HG03439 (cell line): ENCODE results near the gene ZFR2.

Source experiments
- ATAC-seq: cut with Tn5 transposase; IDR thresholded peaks from one replicate; pipeline ENCODE4 v1.9.1; 2021; ENCODE audit warnings: mild to moderate bottlenecking, moderate library complexity; ENCODE audit not compliant: unreplicated experiment

Gene ZFR2

DNA sequence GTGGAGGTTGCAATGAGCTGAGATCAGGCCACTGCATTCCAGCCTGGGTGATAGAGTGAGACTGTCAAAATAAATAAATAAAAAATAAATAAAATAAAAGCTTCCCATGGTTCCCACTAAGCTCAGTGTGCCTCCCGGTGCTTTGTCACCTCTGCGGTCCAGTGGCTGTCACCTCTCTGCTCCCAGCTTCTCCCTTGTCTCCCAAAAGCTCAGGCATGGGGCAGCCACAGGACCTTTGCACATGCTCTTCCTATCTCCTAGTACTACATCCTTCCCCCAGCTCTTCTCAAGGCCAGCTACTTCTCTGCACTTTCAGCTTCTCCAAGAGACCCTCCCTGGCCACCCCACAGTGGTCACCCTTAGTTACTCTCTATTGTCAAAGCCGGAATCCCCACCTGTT, 75.0 kb downstream of the ZFR2 start:
- ATAC-seq = no peak

DNA sequence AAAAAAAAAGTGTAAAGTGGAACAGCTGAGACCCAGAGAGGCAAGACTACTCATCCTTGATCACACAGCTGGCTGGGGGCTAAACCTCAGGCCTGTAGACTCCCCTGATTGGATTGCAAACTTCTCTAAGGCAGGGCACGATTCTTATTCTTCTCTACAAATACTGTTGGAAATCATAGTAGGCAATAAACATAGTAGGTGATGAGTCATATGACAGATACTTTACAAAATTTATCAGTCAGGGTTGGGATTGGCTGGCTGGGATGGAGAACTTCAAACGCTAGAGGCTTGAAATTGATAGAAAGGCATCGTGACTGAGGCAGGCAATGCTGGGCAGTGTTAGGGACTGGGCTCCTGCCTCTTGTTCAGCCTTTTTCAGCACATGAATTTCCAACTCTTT, 76.7 kb downstream of the ZFR2 start:
- ATAC-seq = no peak

DNA sequence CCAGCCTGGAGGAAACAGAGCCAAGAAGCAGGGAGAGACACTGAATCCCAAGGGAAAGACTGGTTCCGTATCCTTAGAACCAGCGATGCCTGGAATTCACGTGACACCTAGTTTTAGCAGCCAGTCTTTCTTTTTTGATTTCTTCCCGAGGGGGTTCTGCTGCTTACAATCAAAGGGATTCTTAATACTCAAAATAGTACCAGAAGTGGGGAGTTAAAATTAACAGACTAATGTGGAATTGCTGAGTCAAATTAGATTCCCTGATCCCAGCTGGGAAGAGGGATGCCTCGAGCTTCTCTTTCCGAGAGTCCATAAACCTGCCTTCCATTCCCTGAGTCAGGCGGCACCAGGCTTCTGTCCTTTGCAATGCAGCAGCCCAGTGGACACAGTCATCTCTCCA, 77.9 kb downstream of the ZFR2 start:
- no peak for ATAC-seq

DNA sequence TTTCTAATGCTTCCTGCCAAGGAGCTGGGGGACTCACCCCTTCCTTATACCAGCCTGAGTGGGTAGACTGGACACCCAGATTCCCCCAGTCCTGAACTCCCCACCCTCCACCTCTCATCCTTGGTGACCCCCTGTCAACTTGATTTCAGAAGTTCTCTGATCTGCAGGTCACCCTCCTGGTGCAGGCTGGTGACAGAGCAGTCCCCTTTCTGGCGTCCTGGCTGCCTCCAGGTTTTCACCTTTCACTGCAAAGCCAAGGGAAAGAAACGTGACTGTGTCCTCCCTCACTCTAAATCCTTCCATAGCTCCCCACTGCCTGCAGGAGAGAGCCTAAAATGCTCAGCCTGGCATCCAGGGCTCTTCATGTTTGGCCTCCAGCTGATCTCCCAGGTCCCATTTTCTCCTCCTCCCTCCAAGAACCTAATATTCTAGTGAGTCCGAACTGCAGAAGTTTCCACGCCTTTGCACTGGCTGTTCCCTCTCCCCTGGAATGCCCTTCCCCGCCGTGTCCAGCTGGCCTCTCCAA, 78.6 kb downstream of the ZFR2 start:
- no peak for ATAC-seq

DNA sequence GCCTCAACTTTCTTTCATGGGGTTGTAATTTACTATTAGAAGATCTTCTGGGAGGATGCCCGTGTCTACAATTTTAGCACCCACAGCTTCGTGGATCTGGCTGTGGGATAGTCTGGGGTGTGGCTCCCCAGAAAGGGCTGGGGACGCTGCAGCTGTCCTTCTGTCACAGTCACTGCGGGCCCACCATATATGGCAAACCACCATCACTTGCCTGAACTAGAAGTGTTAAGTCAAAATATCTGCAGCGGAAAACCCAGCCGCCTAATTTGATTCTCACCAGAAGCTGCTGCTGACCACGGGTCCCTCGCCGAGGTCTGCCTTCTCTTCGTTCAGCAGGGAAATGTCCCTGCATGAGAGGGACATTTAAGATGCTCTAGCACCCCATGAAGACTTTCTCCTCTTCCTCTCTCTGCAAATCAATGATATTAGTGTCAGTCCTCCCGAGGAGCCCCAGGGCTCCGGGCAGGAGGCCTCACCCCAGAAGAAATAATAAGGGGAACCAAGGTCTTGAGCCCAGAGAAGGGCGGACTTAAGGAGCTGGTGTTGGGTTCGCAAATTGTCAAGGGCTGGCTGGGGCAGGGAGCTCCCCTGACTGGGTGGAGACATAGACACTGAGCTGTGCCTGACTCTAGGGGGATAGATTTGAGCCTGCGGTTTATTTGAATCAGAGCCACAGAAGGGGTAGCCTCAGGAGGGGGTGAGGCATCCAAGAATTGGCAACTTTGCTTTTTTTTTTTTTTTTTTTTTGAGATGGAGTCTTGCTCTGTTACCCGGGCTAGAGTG, 79.7 kb downstream of the ZFR2 start:
- ATAC-seq = no peak

DNA sequence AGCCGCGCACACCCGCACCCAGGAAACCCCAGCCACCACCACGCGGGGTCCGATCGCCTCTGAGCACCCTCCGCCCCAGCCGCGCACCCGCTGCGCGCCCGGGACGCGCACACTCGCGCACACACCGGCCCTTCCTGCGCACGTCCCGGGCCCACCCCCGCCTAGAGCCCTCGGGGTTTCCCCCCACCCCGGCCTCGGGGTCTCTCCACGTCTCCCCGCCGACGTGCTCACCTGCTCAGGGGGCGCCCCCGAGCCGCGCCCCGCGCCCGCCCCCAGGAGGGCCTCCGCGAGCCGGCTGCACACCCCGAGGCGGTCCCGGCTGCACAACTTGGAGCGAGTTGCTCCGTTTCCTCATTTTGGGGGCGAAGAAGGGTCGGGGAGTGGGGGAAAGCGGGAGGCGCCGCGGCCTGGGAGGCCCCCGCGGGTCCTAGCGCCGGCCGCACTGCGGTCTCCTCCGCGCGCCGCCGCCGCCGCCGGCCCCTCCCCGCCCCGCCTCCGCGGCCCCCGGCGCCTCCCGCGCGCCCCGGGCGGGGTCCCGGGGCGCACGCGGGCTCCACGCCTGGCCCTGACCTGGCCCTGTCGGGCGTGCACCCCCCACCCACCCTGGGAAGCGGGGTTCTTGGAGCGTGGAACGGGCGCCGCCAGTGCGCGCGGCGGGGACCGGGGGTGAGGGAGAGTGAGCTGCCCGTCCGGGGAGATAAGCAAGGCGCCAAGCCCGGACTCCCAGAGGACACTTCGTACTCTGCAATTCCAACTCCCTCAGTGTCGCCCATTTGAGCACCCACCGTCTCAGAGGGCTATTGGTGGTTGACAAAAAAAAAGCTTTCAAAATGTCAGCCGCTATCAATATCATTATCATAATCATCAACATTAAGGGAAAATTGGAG, 82.7 kb downstream of the ZFR2 start, which contains the start of gene MATK:
MATK (minus strand) TSS at position 444 of the 887 bp plus-strand sequence. CDS start 1,246 bp downstream, outside the sequence.
- ATAC-seq = no peak

DNA sequence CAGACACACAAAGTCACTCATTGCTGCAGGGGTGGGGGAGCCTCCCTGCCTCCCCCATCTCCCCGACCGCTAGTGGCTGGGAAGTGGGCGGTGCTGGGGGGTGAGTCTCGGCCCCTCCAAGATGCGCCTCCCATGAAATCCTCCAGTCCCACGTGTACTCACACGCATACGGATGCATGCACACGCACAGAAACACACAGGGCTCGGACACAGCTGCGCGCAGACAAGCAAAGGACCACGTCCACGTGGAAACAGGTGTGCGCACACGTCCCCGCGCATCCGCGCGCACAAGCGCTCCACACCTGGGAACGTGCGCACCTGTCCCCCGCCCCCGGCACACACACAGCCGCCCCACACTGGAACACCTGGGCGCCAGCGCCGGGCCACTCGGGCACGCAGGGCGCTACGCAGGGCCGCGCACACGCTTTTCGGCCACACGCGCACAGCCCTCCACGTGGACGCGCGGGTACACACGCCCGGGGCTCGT, 83.3 kb downstream of the ZFR2 start:
- ATAC-seq = no peak

DNA sequence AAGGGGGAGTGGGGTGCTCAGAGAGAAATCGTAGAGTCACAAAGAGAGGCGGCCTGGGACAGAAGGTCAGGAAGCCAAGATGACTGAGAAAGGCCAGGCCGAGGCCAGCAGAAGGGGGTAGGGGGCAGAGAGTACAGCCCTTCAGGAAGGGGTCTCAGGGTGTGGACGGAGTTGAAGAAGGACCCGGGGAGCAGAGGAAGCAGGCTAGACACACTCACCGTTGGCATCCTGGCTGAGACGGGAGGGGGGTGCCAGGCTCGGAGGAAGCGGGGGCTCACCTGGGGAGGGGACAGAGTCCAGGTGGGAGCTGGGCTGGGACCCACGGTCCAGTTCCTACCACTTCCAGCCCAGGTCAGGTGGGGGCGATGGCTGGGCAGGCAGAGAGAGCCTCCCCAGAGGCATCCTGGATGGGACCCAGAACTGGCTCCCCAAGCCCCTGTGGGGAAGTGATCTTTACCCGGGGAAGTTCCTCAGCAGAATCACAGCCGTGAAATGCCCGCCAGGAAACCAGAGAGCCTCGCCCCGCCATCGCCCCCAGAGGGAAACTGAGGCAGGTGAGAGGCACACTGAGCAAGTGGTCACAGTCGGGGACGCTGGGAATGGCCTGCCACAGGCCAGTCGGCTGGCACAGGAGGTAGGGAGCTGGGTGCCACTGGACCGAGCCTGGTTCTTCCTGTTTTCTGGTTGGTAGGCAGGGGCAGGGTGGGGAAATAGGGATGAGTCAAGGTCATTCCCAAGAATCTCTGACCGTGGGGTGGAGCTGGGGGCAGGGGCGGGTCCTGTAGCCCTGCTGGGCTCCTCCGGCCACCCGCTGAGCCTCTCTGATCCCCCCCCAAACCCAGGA, 84.0 kb downstream of the ZFR2 start:
- no peak for ATAC-seq

DNA sequence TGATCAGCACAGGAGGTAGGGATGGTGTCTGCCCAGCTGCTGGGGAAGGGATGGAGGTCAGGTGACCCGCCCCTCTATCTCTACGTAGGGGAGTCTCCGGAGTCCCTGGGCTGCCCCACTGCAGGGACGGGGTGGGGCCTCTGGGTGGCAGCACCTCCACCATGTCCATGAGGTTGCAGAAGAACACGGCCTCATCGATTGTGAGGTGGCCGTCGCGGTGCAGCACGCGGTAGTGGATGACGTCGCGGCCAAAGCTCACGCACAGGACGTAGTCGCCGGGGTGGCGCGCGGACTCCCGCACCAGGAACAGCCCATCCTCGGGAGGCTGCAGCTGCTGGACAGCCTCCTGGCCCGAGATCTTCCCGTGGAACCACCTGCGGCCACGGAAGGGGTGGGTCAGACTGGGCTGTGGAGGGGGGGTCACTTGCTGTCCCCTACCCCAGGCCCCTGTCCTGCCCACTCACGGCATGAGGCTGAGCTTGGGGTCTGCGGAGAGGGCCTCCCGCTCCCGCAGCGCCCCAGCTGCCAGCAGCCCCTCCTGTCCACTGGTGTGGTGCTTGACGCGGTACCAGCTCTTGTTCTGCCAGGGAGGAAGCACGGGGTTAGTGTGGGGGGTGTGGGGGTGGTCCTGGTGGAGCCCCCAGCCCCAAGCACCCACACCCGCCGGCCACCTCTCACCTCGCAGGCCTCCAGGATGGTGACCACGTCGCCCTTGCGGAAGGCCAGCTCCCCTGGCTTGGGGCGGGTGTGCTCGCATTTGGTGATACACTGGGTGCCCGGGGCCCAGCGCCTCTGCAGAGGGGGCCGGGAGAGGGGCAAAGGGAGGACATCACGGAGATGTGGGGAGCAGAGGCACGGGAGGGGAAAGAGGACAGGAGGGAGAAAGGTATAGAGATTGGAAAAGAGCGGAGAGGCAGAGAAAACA, 84.9 kb downstream of the ZFR2 start:
- no peak for ATAC-seq

DNA sequence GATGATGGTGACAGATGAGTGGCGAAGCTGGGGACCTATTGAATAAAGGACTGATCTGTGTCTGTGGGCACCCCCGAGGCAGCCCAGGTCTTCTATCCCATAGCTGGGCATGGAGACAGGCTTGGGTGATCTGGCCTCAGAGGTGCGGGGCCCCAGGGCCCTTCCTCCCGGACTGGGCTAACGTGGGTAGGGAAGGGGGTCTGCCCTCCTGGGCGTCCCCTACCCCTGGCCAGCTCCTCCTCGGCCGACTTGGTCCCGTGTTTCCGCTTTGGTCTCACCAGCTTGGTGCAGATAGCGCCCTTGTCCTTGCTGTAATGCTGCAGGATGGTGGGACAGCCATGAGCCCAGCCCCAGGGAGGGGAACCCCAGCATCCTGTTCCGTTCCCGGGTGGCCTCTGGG, 85.9 kb downstream of the ZFR2 start:
- no peak for ATAC-seq

DNA sequence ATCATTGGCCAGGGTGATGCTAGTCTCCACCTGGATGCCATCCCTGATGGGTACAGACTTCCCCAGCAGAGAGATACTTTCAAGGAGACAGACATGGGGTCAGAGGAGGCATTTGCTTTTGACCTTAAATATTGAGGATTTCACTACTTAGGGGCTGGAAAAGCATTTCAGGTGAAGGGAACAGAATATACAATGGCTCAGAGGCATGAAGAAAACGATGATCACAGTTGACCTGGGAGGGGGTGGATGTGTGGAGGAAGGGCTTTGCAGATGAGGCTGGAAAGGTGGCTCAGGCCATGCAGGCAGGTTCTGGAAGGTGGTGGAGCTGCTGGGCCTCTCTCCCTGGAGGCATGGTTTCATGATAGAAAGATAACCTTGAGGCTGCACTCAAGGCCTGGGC, 86.5 kb downstream of the ZFR2 start:
- ATAC-seq = no peak

DNA sequence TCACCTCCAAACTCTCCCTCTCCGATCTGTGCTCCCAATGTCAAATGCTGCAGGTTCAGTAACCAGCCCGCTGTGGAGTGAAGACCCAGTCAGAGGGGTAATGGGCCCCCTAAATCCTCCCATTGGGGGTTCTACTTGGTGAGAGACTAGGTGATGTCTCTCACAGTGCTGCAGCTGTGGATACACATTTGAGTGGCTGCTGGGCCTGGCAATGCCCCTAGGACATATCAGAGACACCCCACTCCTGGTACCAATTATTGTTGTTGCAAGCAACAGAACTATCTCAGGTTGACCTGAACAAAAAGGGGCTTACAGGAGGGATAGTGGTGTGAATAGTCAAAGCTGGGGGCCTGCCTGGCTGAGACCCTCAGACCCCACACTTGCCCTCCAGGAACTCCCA, 87.2 kb downstream of the ZFR2 start:
- no peak for ATAC-seq

DNA sequence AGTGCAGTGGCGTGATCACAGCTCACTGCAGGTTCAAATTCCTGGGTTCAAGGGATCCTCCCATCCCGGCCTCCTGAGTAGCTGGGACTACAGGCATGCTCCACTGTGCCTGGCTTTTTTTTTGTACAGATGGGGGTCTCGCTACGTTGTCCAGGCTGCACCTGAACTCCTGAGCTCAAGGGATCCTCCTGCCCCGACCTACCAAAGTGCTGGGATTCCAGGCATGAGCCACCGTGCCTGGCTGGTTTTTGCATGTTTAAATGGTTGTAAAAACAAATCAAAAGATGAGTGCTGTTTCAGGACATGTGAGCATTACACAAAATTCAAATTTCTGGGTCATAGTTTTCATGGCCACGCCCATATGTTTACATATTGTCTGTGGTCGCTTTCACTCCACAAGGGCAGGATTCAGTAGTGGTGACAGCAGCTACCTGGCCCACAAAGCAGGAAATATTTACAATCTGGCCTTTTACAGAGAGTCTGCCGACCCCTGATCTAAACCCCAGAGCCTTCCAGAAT, 88.0 kb downstream of the ZFR2 start:
- ATAC-seq = no peak

DNA sequence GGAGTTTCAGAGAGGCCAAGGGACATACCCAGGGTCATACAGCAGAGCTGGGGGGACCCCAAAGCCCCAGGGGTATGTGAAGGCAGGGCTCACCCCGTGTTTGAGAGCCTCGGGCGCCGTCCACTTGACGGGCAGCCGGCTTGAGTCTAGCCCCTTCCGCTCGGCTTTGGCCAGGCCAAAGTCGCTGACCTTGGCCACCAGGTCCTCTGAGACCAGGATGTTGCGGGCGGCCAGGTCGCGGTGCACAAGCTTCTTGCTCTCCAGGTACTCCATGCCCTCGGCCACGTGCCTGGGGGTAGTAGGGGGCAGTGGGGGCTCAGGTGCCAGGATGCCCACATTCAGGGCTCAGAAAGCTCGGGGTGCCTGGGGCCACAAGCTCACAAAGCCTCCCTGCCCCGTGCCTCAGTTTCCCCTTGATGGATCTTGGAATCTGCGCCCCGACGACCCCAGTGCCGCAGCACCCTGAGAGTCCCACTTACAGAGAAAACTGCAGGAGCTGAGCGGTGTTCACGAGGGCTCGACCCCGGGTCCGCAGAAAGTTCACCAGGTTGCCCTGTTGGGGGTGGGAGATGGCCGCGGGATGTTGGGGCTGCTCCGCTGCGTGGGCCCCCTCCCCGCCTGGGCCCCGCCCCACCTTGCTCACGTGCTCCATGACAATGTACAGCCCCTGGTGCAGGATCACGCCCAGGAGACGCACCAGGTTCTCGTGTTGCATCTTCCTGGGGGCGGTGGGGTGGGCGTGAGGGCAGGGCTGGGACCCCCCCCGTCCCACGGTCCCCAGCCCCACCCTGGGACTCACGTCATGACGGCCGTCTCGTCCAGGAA, 89.7 kb downstream of the ZFR2 start:
- no peak for ATAC-seq

DNA sequence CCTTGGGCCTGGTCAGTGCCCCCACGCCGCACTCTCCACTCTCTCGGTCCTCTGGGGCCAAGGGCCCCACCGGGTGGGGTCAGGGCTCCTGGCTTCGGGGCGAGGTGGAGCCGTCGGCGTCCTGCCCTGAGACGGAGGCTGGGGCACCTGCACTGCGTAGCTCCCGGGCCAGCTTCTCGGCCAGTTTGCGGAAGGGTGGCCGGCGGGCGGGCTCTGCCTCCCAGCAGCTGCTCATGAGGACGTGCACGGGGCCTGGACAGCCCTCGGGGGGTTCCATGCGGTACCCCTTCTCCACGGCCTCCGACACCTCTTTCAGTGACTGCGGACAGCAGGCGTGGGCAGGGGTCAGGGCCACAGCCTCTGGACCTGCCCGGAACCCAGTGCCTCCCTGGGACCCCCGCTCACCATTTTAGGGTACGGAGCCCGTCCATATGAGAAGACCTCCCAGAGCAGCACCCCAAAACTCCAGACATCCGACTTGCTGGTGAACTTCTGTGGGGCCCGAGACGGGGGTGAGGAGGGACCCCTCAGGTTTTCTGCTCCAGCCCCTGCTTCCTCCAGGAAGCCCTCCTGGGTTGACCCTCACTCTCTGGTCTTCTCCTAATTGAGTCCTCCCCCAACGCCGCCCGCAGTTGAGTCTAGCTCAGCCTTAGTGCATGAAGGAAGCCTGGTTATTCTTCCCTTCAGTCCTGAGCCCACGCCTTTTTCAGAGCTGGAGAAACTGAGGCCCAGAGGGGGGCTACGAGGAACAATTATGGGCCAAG, 90.6 kb downstream of the ZFR2 start:
- no peak for ATAC-seq

DNA sequence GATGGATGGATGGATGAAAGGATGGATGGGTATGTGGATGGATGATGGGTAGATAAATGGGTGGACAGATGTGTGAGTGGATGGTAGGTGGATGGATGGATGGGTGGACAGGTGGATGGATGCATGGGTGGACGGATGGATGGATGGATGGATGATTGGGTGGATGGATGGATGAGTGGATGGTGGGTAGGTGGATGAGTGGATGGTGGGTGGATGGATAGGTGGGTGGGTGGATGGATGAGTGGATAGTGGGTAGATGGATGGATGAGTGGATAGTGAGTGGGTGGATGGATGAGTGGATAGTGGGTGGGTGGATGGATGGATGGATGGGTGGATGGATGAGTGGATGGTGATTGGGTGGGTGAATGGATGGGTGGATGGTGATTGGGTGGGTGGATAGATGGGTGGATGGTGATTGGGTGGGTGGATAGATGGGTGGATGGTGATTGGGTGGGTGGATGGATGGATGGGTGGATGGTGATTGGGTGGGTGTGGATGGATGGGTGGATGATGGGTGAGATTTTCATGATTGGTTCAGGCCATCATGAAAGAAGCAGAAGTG, 92.3 kb downstream of the ZFR2 start:
- no peak for ATAC-seq

DNA sequence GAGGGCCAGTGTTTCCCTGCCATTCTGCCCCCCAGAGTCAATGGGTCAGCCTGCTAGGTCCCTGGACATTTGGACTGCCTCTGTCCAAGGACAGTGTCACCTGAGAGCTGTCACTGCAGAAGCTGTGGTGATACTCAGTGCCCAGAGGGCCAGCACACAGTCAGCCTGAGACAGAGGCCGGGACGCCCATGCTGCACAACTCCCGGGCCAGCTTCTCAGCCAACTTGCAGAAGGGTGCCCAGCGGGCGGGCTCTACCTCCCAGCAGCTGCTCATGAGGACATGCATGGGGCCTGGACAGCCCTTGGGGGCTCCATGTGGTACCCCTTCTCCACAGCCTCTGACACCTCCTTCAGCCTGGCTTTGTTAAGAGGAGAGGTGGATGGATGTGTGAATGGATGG, 93.0 kb downstream of the ZFR2 start:
- no peak for ATAC-seq

DNA sequence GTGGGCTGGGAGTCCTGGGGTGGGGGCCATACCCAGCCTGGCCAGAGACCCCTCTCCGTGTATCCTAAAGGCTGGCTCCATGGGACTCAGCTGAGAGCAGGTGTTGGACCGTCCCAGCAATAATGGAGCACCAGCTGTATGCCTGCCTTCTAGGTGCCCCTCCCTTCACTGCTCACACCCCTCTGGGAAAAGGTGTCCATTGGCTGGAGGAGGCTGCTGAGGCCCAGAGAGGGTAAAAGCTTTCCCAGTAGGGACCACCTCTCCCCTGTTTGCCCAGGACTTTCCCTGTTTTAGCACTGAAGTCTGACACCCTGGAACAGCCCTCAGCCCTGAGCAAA, 93.5 kb downstream of the ZFR2 start:
- no peak for ATAC-seq
